ENCODE results near the gene PLCZ1. TPM values are rescaled to one million over a fixed set of nuclear protein-coding genes. Genes with fewer than 3 reads are reported as not detected.
"Not testable (repeated sequence)": the region's sequence is repeated elsewhere in the genome, so short reads cannot be mapped to it uniquely, and the experiment has no call there.

PLCZ1 gene
- total RNA-seq, 2 donors from 2014 or later = not detected

GRCh38 chr12:18703321-18703720 lies 34.5 kb downstream of the PLCZ1 start:
- Histone ChIP-seq H3K4me3 (ENCODE audit: low read length) (no peak overlapping the region), H3K36me3 (ENCODE audit: control insufficient read depth, insufficient read depth, low read length) (no peaks in the 10 kb centered on the region), H3K27me3 (ENCODE audit: control insufficient read depth, insufficient read depth, low read length, poor library complexity, severe bottlenecking) (no peaks in the 10 kb centered on the region), H3K9ac (ENCODE audit: extremely low read depth, low read length, poor library complexity, severe bottlenecking) (no peak overlapping the region), H3K4me1 (ENCODE audit: control insufficient read depth, insufficient read depth, low read length) (peaks cover 7% of the 10 kb centered on the region), H3K9me3 (ENCODE audit: control insufficient read depth, low read length) (peaks cover 11% of the 10 kb centered on the region), H3K27ac (ENCODE audit: low read depth, low read length) (no peak overlapping the region)
- H3K4me1 Mint-ChIP-seq = peaks cover 21% of the 10 kb centered on the region
- peak overlapping the region; percentile 6 for H3K27ac Mint-ChIP-seq
- TF ChIP-seq CTCF (conservative IDR thresholded peaks at IDR 0.05) = no peak
- H3K36me3 Mint-ChIP-seq (ENCODE audit: low read depth) = peaks cover 3% of the 10 kb centered on the region
- 68% methylated on average over 2 of the region's 2 CpGs; no CpG with 5 or more reads in 1 of the 2 experiments for WGBS, 2 experiments (ENCODE audit: insufficient coverage in 1 of 2, insufficient read length in 1 of 2)
- H3K27me3 Mint-ChIP-seq (ENCODE audit: insufficient read depth) = no peaks in the 10 kb centered on the region
- H3K4me3 Mint-ChIP-seq = no peak overlapping the region
- peaks cover 10% of the 10 kb centered on the region for H3K9me3 Mint-ChIP-seq
- no peak for DNase-seq

- no peaks in the 10 kb centered on the region for H3K9me3 Mint-ChIP-seq
- no peak for DNase-seq
- H3K27me3 Mint-ChIP-seq (ENCODE audit: insufficient read depth) = no peaks in the 10 kb centered on the region
- Histone ChIP-seq H3K9ac (ENCODE audit: extremely low read depth, low read length, poor library complexity, severe bottlenecking) (no peak overlapping the region), H3K36me3 (ENCODE audit: control insufficient read depth, insufficient read depth, low read length) (no peaks in the 10 kb centered on the region), H3K4me3 (ENCODE audit: low read length) (no peak overlapping the region), H3K27ac (ENCODE audit: low read depth, low read length) (no peak overlapping the region), H3K4me1 (ENCODE audit: control insufficient read depth, insufficient read depth, low read length) (peaks cover 7% of the 10 kb centered on the region), H3K27me3 (ENCODE audit: control insufficient read depth, insufficient read depth, low read length, poor library complexity, severe bottlenecking) (no peaks in the 10 kb centered on the region), H3K9me3 (ENCODE audit: control insufficient read depth, low read length) (no peaks in the 10 kb centered on the region)
- H3K4me1 Mint-ChIP-seq = peaks cover 21% of the 10 kb centered on the region
- H3K27ac Mint-ChIP-seq = no peak overlapping the region
- no peak overlapping the region for H3K4me3 Mint-ChIP-seq
- 90 to 93% methylated on average over 2 to 3 of the region's 3 CpGs for WGBS, 2 experiments (ENCODE audit: insufficient coverage in 1 of 2, insufficient read length in 1 of 2)
- TF ChIP-seq CTCF (conservative IDR thresholded peaks at IDR 0.05) = no peak
- H3K36me3 Mint-ChIP-seq (ENCODE audit: low read depth) = no peaks in the 10 kb centered on the region
Measured at GRCh38 chr12:18700271-18700670, 37.5 kb downstream of the PLCZ1 start.

- H3K9me3 ChIP-seq (ENCODE audit: control insufficient read depth, low read length) = no peaks in the 10 kb centered on the region
- H3K4me3 ChIP-seq (ENCODE audit: low read length) = no peak overlapping the region
- Mint-ChIP-seq H3K9me3 (no peaks in the 10 kb centered on the region), H3K4me1 (peaks cover 7% of the 10 kb centered on the region), H3K4me3 (no peak overlapping the region), H3K27ac (no peak overlapping the region), H3K36me3 (ENCODE audit: low read depth) (no peaks in the 10 kb centered on the region), H3K27me3 (ENCODE audit: insufficient read depth) (no peaks in the 10 kb centered on the region)
- no peak for DNase-seq
- H3K27ac ChIP-seq (ENCODE audit: low read depth, low read length) = no peak overlapping the region
- H3K27me3 ChIP-seq (ENCODE audit: control insufficient read depth, insufficient read depth, low read length, poor library complexity, severe bottlenecking) = no peaks in the 10 kb centered on the region
- H3K4me1 ChIP-seq (ENCODE audit: control insufficient read depth, insufficient read depth, low read length) = peaks cover 5% of the 10 kb centered on the region
- no peak for TF ChIP-seq CTCF (conservative IDR thresholded peaks at IDR 0.05)
- H3K9ac ChIP-seq (ENCODE audit: extremely low read depth, low read length, poor library complexity, severe bottlenecking) = no peak overlapping the region
- no peaks in the 10 kb centered on the region for H3K36me3 ChIP-seq (ENCODE audit: control insufficient read depth, insufficient read depth, low read length)
Measured at GRCh38 chr12:18696971-18697602, 40.7 kb downstream of the PLCZ1 start.

- H3K4me1 ChIP-seq (ENCODE audit: control insufficient read depth, insufficient read depth, low read length); H3K36me3 ChIP-seq (ENCODE audit: control insufficient read depth, insufficient read depth, low read length); H3K9ac ChIP-seq (ENCODE audit: extremely low read depth, low read length, poor library complexity, severe bottlenecking); H3K27me3 ChIP-seq (ENCODE audit: control insufficient read depth, insufficient read depth, low read length, poor library complexity, severe bottlenecking); H3K27ac ChIP-seq (ENCODE audit: low read depth, low read length); H3K27ac Mint-ChIP-seq; H3K4me1 Mint-ChIP-seq; H3K4me3 ChIP-seq (ENCODE audit: low read length); H3K9me3 ChIP-seq (ENCODE audit: control insufficient read depth, low read length); H3K36me3 Mint-ChIP-seq (ENCODE audit: low read depth); H3K4me3 Mint-ChIP-seq; DNase-seq; H3K9me3 Mint-ChIP-seq; H3K27me3 Mint-ChIP-seq (ENCODE audit: insufficient read depth): not testable (repeated sequence)
- WGBS, 2 experiments (ENCODE audit: insufficient coverage in 1 of 2, insufficient read length in 1 of 2) = 93% methylated on average over 3 of the region's 5 CpGs; no CpG with 5 or more reads in 1 of the 2 experiments
Measured at GRCh38 chr12:18693986-18694385, 43.8 kb downstream of the PLCZ1 start.

All from endodermal cell (in vitro differentiated cells).